Vagina (tissue), 2 donors: ENCODE results near the gene ACSL1.

Experiments
- POLR2A ChIP-seq, 2 donors: fragments of 450-650 bp; IDR thresholded peaks; one replicate each; pipeline ENCODE4 v1.6.1; 2017; ENCODE audit warnings: antibody characterized with exemption in 2 of 2, mild to moderate bottlenecking in 2 of 2, moderate library complexity in 2 of 2
- POLR2AphosphoS5 ChIP-seq, 2 donors: sonication (generic); formaldehyde crosslinking; IDR thresholded peaks; one replicate each; pipeline ENCODE4 v1.9.0; 2017; ENCODE audit warnings: antibody characterized with exemption in 2 of 2, mild to moderate bottlenecking in 2 of 2, low read depth in 1 of 2; ENCODE audit not compliant: insufficient read depth in 1 of 2
- TF ChIP-seq, protein P1 (sequence below), 3 experiments: fragments of 450-650 bp in 2 of 3; fragments of 200-600 bp in 1 of 3; sonication (generic) in 1 of 3; IDR thresholded peaks; one replicate each; pipeline ENCODE4 v1.5.1; 2017 to 2019; ENCODE audit warnings: antibody characterized with exemption in 3 of 3, mild to moderate bottlenecking in 2 of 3, moderate library complexity in 2 of 3

DNA sequence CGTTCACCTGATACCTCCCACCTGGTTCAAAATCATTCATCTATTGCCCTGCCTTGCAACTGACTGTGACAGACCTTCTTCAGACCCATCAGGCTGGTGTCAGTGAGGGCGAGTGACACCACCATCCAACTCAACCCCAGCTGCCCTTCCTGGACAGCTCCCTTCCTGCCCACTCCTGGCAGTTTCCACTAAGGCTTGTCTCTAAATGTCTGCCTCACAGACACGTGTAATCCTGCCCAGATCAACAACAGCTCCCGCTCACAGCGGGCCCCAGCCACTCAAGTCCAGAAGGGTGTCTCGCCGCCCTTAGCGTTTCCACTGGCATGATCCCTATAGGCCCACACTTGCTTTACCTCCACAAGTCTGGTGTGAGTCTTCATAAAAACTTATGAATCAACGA, 28.9 kb downstream of the ACSL1 start:
- TF ChIP-seq, protein P1, sequence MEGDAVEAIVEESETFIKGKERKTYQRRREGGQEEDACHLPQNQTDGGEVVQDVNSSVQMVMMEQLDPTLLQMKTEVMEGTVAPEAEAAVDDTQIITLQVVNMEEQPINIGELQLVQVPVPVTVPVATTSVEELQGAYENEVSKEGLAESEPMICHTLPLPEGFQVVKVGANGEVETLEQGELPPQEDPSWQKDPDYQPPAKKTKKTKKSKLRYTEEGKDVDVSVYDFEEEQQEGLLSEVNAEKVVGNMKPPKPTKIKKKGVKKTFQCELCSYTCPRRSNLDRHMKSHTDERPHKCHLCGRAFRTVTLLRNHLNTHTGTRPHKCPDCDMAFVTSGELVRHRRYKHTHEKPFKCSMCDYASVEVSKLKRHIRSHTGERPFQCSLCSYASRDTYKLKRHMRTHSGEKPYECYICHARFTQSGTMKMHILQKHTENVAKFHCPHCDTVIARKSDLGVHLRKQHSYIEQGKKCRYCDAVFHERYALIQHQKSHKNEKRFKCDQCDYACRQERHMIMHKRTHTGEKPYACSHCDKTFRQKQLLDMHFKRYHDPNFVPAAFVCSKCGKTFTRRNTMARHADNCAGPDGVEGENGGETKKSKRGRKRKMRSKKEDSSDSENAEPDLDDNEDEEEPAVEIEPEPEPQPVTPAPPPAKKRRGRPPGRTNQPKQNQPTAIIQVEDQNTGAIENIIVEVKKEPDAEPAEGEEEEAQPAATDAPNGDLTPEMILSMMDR (IDR thresholded peaks at IDR 0.05): no peak
- TF ChIP-seq POLR2A (IDR thresholded peaks at IDR 0.05) (no peak), POLR2AphosphoS5 (IDR thresholded peaks at IDR 0.05; ENCODE audit: insufficient read depth in 1 of 2, low read depth in 1 of 2) (no peak)
